DOHH2 (cell line): ENCODE measurements around the gene NMNAT2.
"Not testable (repeated sequence)": the region's sequence is repeated elsewhere in the genome, so short reads cannot be mapped to it uniquely, and the experiment has no call there.

Source experiments
- H3F3A ChIP-seq: fragments of 200-600 bp; sonication (generic), shearing (Covaris generic); 2 replicates; pipeline ENCODE4 v1.6.0; 2016; ENCODE audit warnings: antibody characterized with exemption, mild to moderate bottlenecking; ENCODE audit not compliant: control insufficient read depth, insufficient read depth
- H3K27ac ChIP-seq: fragments of 200-600 bp; sonication (generic); 2 replicates; pipeline ENCODE4 v1.5.1; 2014; ENCODE audit warnings: low read depth, mild to moderate bottlenecking, low read length, moderate library complexity
- H3K27me3 ChIP-seq: fragments of 200-600 bp; sonication (generic); 2 replicates; pipeline ENCODE4 v1.6.1; 2014; ENCODE audit warnings: mild to moderate bottlenecking, low read length, mixed read lengths; ENCODE audit not compliant: control insufficient read depth
- H3K36me3 ChIP-seq: fragments of 200-600 bp; sonication (generic); 2 replicates; pipeline ENCODE4 v1.6.1; 2014; ENCODE audit warnings: mild to moderate bottlenecking, low read length, moderate library complexity, mixed read lengths; ENCODE audit not compliant: control insufficient read depth
- H3K4me1 ChIP-seq: fragments of 200-600 bp; sonication (generic); 2 replicates; pipeline ENCODE4 v1.6.1; 2014; ENCODE audit warnings: mild to moderate bottlenecking, low read length, mixed read lengths; ENCODE audit not compliant: control insufficient read depth
- H3K4me2 ChIP-seq: fragments of 200-600 bp; sonication (generic); 2 replicates; pipeline ENCODE4 v1.6.0; 2014; ENCODE audit warnings: mild to moderate bottlenecking, low read length, moderate library complexity
- H3K4me3 ChIP-seq: fragments of 200-600 bp; sonication (generic); 2 replicates; pipeline ENCODE4 v1.5.1; 2014; ENCODE audit warnings: mild to moderate bottlenecking, low read length, mixed read lengths
- H3K79me2 ChIP-seq: fragments of 200-600 bp; sonication (generic); 2 replicates; pipeline ENCODE4 v1.6.1; 2014; ENCODE audit warnings: mild to moderate bottlenecking, low read length, mixed read lengths; ENCODE audit not compliant: control insufficient read depth
- H3K9me2 ChIP-seq: fragments of 200-600 bp; sonication (generic); replicated peaks from 2 replicates; pipeline ENCODE4 v1.6.1; 2014; ENCODE audit warnings: mild to moderate bottlenecking, low read length, mixed read lengths; ENCODE audit not compliant: control insufficient read depth
- H3K9me3 ChIP-seq: fragments of 200-600 bp; sonication (generic); 2 replicates; pipeline ENCODE4 v1.6.1; 2014; ENCODE audit warnings: antibody characterized with exemption, low read length, mixed read lengths; ENCODE audit not compliant: control insufficient read depth, insufficient read depth
- H4K20me1 ChIP-seq: fragments of 200-600 bp; sonication (generic); 2 replicates; pipeline ENCODE4 v1.6.0; 2014; ENCODE audit warnings: low read depth, mild to moderate bottlenecking, antibody characterized with exemption, low read length, moderate library complexity; ENCODE audit not compliant: control insufficient read depth, insufficient read depth
- CTCF ChIP-seq: fragments of 200-600 bp; sonication (generic); IDR thresholded peaks from one replicate; pipeline ENCODE4 v1.5.1; 2014; ENCODE audit warnings: antibody characterized with exemption, mild to moderate bottlenecking, low read depth, low read length; ENCODE audit not compliant: poor library complexity, severe bottlenecking
- EZH2phosphoT487 ChIP-seq: fragments of 200-600 bp; sonication (generic); IDR thresholded peaks from 2 replicates; pipeline ENCODE4 v1.6.1; 2017; ENCODE audit warnings: borderline replicate concordance, mild to moderate bottlenecking, antibody characterized with exemption, low read length, moderate library complexity, mixed read lengths

NMNAT2 gene

GRCh38 chr1:183276386-183277080, 141.6 kb downstream of the NMNAT2 start:
- Histone ChIP-seq H4K20me1 (no peaks in the 10 kb centered on the region), H3F3A (no peaks in the 10 kb centered on the region), H3K9me3 (no peaks in the 10 kb centered on the region), H3K36me3 (no peaks in the 10 kb centered on the region), H3K27ac (no peak overlapping the region), H3K4me1 (no peaks in the 10 kb centered on the region), H3K27me3 (peaks cover 2% of the 10 kb centered on the region; the same call in 1 of the 2 replicates), H3K4me3 (no peak overlapping the region), H3K9me2 (no peaks in the 10 kb centered on the region), H3K79me2 (no peaks in the 10 kb centered on the region), H3K4me2 (no peak overlapping the region)
- TF ChIP-seq EZH2phosphoT487 (no peak), CTCF (no peak)

GRCh38 chr1:183275322-183275721, 142.9 kb downstream of the NMNAT2 start:
- Histone ChIP-seq H3K36me3 (no peaks in the 10 kb centered on the region), H3K9me2 (no peaks in the 10 kb centered on the region), H3K27me3 (peaks cover 2% of the 10 kb centered on the region; the same call in 1 of the 2 replicates), H4K20me1 (no peaks in the 10 kb centered on the region), H3K27ac (no peak overlapping the region), H3K9me3 (no peaks in the 10 kb centered on the region), H3F3A (no peaks in the 10 kb centered on the region), H3K4me1 (no peaks in the 10 kb centered on the region), H3K79me2 (no peaks in the 10 kb centered on the region), H3K4me2 (no peak overlapping the region), H3K4me3 (no peak overlapping the region)
- TF ChIP-seq CTCF = no peak
- TF ChIP-seq EZH2phosphoT487 = no peak

- Histone ChIP-seq H3K27me3 (peaks cover 2% of the 10 kb centered on the region; the same call in 1 of the 2 replicates), H3K4me1 (no peaks in the 10 kb centered on the region), H3K4me3 (no peak overlapping the region), H3F3A (no peaks in the 10 kb centered on the region), H3K4me2 (no peak overlapping the region), H4K20me1 (no peaks in the 10 kb centered on the region), H3K9me2 (no peaks in the 10 kb centered on the region), H3K79me2 (no peaks in the 10 kb centered on the region), H3K9me3 (no peaks in the 10 kb centered on the region), H3K27ac (no peak overlapping the region), H3K36me3 (no peaks in the 10 kb centered on the region)
- TF ChIP-seq CTCF (no peak), EZH2phosphoT487 (no peak)
Measured at GRCh38 chr1:183274836-183275235, 143.3 kb downstream of the NMNAT2 start.

GRCh38 chr1:183273984-183274383, 144.2 kb downstream of the NMNAT2 start:
- not testable (repeated sequence) for H3K79me2 ChIP-seq, H3K4me3 ChIP-seq, H3K36me3 ChIP-seq, H3K4me2 ChIP-seq, H3K9me2 ChIP-seq, H3K9me3 ChIP-seq, H4K20me1 ChIP-seq, H3K27ac ChIP-seq, H3K27me3 ChIP-seq, H3F3A ChIP-seq, H3K4me1 ChIP-seq
